HG03469 (cell line): ENCODE results near the gene STOM.

Source experiments
- ATAC-seq: cut with Tn5 transposase; IDR thresholded peaks from one replicate; pipeline ENCODE4 v1.9.1; 2021; ENCODE audit warnings: mild to moderate bottlenecking, moderate library complexity, moderate number of reproducible peaks; ENCODE audit not compliant: unreplicated experiment

The STOM gene

DNA sequence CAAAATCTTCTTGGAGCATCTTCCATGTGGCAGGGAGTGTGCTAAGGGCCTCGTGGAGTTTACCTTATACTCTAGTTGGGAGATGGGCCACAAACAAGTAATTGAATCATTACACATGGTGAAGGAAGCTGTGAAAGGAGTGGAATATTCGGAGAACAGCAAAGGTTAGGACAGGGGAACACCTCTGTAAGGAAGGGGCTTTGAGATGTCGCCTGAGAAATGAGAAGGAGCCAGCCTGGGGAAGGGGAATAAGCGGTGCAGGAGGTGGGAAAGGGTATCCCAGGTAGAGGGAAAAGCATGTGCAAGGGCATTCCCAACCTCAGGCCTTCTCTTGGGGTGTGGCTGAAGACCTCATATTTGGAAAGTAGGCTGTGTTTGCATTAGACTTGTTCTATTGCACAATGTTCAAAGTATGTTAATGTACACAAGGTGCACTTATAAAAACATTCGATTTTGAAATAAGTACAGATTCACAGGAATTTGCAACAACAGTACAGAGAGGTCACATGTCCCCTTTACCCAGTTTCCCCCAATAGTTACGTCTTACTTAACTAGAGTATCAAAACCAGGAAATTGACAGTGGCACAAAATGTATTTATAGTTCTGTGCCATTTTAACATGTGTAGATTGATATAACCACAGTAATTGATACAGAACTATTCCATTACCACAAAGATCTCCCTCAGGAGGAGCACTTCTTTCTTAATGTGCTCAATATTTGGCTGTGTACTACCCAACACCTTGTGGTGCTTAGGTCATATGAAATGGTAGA lies 2.4 kb upstream of the STOM start:
- ATAC-seq, result no peak

DNA sequence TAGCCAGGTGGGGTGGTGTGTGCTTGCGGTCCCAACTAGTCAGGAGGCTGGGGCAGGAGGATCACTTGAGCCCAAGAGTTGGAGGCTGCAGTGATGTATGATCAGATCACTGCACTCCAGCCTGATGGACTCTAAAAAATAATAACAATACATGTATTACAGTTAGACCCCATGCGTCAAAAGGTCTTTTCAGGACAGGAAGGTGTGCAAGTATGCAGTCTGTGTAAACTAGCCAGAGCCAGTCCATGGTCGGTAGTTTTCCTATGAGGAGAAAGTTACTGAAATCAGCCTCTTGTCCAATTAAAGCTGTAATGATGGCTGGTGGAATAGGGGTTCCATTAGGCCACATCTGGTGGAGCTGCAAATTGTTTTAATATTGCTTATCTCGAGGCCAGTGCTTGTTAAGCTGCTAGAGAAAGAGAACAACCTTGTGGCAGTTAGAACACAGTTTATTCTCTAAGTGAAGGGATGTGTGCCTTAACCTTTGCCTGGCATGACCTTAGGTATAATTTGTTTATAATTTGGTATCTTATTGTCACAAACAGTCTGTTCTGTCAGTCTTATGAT lies 1.5 kb upstream of the STOM start:
- ATAC-seq, result no peak

DNA sequence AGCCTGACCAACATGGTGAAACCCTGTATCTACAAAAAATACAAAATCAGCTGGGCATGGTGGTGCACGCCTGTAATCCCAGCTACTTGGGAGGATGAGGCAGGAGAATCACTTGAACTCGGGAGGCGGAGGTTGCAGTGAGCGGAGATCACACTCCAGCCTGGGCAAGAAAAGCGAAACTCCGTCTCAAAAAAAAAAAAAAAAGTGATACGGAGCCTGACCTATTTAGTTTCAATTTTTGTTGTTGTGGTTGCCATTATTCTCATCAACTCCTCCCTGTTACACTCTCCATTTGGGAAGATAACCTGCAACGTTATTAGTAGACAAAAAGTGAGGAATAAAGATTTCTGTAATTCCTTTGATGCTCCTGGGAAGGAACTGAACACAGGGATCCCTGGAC lies 1.3 kb downstream of the STOM start:
- ATAC-seq, result no peak

DNA sequence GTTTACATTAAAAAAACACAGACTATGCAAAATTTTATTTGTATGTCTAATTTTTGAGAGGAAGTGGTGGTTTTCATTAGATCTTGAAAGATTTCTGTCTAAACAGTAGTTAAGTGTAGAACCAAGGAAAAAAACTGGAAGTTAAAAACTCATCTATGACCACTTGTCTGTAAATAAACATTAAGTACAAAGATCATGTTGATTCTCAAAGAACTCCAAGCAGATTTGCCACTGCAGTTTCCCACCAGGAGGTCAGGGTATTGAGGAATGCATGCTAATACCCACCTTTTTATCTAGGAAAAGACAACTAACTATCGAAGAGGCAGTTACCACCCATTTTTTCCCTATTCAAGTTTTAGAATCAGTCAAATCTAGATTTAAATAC lies 1.9 kb downstream of the STOM start:
- no peak for ATAC-seq

DNA sequence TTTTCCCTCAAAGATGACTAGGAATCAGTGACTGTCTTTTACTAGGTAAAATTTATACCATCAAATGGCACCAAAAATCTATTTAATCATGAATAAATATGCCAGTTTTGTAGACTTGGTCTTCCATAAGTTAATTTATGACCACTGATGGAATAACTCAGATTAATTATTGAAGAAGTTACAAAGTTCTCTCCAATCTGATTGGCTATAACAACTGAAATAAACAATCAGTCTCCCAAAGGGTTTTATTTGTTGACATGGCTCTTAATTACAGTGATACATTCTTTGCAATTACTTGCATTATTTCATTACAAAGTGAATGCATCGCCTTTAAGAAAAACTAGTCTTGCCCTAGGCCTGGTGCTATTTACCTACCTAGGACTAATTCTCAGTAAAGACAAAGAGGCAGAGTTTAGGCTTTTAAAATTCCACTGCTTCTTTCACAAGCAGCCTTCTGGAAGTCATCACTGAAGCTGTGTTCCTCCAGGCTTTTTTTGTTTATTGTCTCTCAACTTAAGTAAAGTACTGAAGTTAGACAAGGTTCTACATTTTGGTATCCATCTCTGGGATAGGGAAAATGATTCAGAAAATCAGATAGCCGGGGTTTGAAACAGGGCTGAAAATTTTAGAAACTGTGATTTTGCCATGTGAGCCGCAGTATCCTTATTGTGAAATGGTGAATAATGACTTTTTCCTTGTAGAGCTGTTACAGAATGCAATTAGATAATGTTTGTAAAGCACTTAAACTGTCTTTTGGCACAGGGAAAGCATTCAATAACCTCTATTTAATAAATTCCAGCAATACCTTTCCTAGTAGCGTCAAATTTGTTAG lies 2.5 kb downstream of the STOM start:
- no peak for ATAC-seq

DNA sequence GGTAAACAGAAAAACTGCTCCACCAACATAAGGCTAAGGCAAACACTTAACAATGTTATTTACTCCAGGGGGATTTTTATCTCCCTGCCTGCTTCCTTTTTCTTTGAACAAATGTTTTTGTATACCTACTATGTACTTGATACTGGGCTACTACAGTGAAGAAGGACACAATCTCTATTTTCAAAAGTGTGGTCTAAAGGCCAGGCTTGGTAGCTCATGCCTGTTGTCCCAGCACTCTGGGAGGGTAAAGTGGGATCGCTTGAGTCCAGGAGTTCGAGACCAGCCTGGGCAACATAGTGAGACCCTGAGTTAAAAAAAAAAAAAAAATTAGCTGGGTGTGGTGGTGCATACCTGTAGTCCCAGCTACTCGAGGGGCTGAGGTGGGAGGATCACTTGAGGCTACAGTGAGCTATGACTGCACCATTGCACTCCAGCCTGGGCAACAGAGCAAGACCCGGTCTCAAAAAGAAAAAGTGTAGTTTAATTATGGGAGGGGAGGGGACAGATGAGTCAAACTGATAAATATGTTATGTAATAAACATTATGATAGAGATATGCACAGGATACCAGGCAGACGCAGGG lies 3.3 kb downstream of the STOM start:
- no peak for ATAC-seq

DNA sequence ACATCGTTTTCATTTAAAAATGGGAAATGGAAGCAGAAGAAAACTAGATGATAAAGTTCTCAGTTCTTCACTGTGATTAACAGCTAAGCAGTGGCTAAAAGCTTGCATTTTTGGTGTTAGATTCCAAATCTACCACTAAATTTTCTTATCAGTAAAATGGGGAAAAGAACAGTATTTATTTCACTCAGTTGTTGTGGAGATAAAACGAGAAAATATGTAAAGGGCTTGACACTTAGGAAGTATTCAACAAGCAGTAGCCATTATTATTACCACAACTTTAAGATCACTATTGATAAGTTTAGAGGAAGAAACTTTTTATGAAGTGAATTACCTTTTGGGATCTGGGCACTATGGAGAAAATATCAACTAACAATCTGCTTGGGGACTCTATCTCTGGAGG lies 4.5 kb downstream of the STOM start:
- ATAC-seq, result no peak

DNA sequence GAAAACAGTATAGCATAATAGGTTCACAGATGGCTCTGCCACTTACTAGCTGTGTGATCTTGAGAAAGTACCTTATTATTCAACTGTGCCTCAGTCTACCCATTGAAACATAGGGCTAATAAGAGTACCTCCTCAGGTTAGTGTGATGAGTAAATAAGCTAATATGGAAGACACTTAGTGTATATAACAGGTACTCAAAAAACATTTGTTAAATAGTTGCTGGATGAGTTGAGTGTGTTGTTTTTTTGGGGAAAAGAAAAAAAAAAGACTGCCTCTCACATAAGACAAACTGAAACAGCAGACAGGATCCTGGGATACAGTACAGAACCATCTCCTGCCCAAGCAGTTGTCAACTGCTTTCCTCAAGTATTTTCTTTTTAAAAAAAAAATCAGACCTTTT lies 5.2 kb downstream of the STOM start:
- ATAC-seq, result no peak

DNA sequence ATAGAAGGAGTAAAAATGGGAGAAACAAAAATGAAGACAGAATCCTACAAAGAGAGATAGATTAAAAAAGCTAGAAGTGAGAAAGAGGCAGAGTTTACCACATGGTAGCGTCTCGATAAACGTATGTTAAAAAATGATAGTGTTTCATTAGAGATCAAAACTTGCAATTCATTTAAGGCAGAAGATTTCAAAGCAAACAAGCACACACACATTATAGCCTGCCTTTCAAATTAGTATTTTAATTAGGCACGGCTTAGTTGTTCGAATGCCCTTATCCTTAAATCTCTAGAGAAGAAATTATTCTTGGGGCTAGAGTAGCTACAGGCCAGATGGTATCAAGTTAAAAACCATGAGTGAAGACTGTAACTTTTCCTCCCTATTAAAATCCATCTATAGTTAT lies 6.0 kb downstream of the STOM start:
- no peak for ATAC-seq

DNA sequence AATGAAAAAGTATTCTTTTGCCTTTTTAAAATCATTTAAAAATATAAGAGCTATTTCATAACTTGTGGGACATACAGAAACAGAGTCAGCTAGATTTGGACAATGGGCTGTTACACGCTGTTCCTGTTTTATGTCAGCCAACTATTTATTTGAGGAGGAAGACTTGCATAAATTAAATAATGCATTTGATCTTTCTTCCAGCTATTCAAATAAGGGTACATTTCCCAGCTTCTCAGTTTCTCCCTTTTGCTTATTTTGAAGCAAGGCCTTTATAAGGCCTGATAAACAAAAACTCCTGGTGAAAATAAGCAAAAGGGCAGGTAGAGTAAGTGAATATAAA lies 6.5 kb downstream of the STOM start:
- no peak for ATAC-seq

DNA sequence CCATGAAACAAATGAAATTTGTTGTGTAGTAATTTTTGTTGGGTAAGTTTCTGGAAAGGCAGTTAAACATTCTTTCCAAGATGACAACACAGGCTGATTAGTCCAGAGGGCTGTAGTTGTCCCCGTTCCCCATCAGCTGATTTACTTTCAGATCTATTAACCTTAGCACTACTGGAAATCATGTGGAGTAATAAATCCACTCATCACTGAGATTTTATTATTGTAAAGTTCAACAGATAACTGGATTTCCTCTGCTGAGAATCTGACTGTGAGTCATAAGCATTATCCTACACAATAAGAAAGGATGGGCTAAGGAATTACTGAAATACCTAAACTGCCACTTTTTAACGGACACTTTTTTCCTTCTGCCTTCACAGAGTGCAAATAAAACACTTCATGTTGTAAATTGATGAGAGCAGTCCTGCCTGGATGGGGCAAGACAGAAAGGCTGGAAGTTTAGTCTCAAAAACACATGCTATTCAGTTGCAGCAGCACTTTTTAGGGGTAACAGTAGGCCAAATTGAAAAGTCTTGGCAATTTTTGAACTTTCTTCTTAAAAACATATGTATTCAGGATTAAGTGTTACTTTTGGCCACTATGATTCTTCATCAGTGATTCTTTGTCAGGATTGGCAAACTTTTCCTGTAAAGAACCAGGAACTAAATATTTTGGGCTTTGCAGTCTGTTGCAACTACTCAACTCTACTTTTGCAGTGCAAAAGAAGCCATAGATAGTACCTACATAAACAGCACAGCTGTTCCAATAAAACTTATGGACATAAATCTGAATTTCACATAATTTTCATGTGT lies 7.0 kb downstream of the STOM start:
- ATAC-seq, result no peak

DNA sequence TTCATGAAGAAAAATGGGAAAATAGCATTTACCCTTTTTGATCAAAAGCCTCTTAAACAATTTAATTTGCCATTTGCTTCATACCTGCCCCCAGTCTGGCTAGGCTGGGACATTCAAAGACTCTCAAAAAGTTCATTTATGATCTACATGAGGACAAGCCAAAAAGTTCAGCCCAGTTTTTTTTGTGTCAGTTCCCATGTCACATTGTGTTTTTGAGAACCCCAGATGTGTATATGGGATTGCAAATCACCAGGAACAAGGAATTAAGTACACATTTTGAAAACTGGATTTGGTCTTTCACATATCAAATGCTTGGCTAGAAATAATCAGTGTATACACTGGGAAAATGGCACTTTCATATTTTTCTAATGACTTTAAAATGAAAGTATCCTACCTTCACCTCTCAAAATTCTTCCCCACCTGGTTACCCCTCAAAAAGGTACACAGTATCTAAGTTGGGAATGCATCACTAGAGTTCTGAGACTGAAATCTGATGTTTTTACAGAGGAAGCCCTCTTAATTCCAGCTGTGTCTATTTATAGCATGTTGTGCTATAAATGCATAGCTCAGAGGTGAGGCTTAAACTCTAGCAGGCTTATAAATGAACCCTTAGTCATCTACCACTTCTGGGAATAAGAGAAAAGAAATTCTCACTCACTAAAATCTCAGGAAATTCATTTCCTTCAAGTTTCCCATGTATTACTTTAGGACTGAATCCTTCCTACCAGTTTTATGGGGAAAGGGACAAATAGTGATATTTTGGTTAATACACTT lies 9.3 kb downstream of the STOM start:
- ATAC-seq, result no peak

DNA sequence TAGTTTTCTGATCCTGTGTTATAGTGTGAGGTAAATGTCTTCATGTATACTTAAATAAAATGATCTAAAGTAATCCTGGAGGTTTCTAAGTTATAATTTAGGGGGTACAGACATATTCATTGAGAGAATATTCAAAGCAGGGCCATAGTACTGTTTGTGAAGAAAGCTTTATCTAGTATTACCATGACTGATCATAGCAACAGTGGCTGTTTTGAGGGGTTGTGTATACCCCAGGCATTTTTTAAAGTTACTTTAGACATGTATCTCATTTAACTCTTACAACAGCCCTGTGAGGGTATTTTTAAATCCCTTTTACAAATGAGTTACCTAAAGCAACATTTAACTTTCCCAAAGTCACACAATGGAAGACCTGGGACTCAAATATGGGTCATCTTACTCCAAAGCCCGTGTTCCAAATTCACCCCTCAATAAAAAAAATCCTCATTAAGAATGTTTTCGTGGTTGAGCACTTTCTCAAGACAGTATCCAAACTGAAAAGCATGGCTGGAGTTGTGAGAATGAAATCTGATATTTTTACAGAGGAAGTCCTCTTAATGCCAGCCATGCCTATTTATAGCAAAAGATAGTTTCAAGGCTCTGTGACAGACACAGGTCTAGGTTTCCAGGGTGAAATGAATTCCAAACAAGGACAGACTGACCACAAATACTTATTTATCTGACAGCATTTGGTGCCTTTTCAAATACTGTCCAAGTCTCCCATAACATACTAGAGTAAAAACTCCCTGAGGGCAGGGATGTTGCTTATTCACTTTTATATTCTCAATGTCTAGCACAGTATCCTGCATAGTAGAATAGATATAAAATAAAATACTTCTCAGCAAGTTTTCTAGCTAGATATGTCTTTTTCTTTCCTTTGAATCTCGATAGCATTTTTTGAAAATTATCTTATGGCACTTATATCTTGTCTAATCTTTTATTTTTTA lies 10.4 kb downstream of the STOM start:
- ATAC-seq, result no peak

DNA sequence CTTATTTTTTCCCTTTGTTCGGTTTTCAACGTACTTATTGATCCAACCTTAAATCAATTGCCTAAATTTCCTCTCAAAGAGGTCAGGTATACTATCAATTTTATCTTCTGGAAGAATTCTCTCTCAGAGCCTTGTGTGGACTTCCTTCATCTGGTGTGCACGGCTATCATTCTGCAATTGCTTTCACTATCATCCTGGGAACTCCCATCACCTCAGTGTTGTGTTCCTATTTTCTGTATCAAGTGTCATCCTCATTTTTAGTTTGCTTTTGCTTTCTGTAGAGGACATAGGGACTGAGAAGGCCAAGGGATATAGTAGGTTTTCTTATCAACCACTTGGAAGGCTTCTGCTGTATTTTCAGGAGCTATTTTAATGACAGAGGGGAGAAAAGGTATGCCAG lies 11.3 kb downstream of the STOM start:
- no peak for ATAC-seq

DNA sequence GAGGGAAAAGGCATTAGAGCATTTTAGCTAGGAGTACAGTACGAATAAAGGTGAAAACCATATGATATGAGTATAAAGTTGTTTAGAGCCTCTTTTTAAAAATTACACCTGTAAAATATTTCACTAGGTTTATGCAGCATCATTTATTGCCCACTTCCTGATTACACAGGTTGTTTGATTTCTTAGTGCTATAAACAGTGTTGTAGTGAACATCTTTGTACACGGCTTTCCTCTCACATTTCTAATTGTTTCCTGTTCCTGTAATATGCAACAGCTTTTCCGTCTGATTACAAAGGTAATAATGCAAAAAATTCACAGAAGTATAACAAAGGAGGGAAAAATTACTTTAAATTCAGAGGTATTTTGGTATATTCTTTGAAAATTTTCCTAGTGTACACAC lies 13.0 kb downstream of the STOM start:
- no peak for ATAC-seq

DNA sequence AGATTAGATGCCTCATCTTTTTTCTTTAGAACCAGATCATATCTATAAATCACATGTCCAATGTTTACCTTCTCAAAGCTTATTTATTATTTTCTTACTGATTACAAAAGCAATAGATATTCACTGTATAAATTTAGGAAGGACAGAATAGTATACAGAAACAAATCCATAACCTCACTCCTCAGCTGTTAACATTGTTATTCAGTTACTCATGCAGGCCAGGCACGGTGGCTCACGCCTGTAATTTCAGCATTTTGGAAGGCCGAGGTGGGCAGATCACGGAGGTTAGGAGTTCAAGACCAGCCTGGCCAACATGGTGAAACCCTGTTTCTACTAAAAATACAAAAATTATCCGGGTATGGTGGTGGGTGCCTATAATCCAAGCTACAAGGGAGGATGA lies 15.3 kb downstream of the STOM start:
- ATAC-seq, result no peak

DNA sequence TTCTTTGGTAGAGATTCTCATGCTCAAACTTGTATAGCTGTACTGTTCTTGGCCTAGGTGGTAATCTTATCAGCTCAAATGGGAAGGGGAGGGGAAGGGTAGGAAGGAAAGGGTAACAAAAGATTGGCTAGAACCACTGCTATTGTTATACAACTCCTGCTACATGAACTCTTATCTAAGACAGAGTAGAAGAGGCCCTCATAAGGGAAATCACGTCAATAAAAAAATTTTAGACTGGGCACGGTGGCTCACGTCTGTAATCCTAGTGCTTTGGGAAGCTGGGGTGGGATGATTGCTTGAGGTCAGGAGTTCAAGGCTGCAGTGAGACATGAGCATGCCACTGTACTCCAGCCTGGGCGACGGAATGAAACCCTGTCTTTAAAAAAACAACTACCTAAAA lies 15.9 kb downstream of the STOM start:
- ATAC-seq, result no peak

DNA sequence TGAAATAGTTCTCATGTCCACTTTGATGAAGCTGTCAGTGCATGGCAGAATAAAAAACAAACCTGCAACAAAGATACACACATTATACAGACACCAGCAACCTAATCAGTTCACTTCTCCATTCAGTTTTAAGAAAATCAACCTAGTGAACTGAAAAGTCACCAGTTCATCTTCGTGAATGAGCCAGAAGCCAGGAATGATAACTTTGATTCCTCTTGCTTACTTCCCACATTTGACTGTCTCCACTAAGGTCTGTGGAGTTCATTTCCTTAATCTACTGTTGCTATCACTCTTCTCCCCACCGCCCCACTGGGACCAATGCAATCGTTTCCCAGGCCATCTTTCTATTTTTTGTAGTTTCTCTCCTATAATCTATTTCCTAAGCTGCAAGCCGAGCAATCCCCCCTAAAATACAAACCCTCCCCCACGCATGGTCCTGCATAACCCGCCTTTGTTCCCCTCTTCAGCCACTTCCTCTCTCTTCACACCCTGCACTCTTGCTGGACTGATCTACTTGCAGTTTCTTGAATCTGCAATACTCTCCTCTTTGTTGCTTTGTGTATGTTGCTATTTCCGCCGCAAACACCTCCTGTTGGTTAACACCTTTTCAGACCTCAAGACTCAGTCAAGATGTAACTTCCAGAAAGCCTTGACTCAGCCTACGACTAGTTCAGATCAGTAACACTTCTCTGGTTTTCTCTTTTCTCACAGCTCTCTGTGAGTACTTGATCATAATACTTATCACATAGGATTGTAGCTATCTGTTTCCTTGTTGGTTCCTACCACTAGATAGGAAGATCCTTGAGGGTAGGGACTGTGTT lies 16.6 kb downstream of the STOM start:
- ATAC-seq, result peak; percentile 92
